Fibroblast of villous mesenchyme (primary cell): Measurements from ENCODE around the gene COL15A1. TPM values are rescaled to one million over a fixed set of nuclear protein-coding genes. Genes with fewer than 3 reads are reported as not detected.

Source experiments
- DNase-seq: peaks from one replicate; pipeline ENCODE4 v3.0.0-alpha.2; 2010; ENCODE audit warnings: low read depth
- H3K4me3 ChIP-seq: 2 replicates; pipeline ENCODE4 v1.5.1; 2011; ENCODE audit warnings: low read depth, mild to moderate bottlenecking, low read length
- CTCF ChIP-seq: IDR thresholded peaks from 2 replicates; pipeline ENCODE4 v1.5.1; 2012; ENCODE audit warnings: low read depth, mild to moderate bottlenecking, low read length; ENCODE audit not compliant: insufficient read depth
- total RNA-seq: library from RNA; depleted of rRNA; stranded (reverse); fragments of >200 nt; gene quantifications from 2 replicates; pipeline ENCODE4 v1.2.3, GENCODE V29; 2012

COL15A1 gene
- total RNA-seq, 1 donor = 1.7 TPM

GRCh38 chr9:99030610-99031109 lies 87.0 kb downstream of the COL15A1 start:
- DNase-seq = no peak
- no peak overlapping the region for H3K4me3 ChIP-seq
- no peak for TF ChIP-seq CTCF

GRCh38 chr9:99031319-99031718 lies 87.6 kb downstream of the COL15A1 start:
- no peak for DNase-seq
- no peak for TF ChIP-seq CTCF
- no peak overlapping the region for H3K4me3 ChIP-seq

DNA sequence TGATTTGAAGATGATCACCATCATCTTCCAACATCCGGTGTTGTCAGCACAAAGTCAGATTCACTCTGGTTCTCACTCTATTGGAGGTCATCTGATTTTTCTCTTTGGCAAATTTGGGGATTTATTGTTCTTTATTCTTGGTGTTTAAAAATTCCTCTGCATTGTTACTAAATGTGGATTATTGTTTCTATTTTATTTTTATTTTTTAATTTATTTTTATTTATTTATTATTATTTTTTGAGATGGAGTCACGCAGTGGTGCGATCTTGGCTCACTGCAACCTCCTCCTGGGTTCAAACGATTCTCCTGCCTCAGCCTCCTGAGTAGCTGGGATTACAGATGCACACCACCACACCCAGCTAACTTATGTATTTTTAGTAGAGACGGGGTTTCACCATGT lies 88.3 kb downstream of the COL15A1 start:
- H3K4me3 ChIP-seq = no peak overlapping the region
- no peak for TF ChIP-seq CTCF
- no peak for DNase-seq

- TF ChIP-seq CTCF = no peak
- H3K4me3 ChIP-seq = no peak overlapping the region
- DNase-seq = no peak
These were observed 90.4 kb downstream of the COL15A1 start for GRCh38 chr9:99034149-99034548.

DNA sequence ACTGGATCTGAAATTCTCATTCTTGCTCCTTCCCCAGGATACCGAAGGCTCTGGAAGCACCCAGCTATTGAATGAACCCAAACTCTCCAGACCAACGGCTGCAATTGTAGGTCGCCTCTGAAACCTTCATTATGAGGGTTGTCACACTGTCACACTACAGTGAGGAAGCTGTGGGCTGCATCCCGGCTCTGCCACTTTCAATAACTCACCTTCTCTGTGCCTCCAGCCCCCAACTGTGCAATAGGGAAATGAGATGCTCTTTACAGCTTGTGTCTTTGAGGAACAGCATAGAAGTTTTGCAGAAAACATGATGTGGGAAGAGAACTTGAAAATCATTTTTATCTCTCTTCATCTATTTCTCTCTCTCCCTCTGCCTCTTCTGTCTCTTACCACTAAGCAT lies 91.6 kb downstream of the COL15A1 start:
- no peak for TF ChIP-seq CTCF
- DNase-seq = no peak
- no peak overlapping the region for H3K4me3 ChIP-seq

- TF ChIP-seq CTCF = no peak
- no peak overlapping the region for H3K4me3 ChIP-seq
- DNase-seq = no peak
These were observed 94.2 kb downstream of the COL15A1 start for GRCh38 chr9:99037769-99038483.

- no peak for DNase-seq
- H3K4me3 ChIP-seq = no peak overlapping the region
- no peak for TF ChIP-seq CTCF
These were observed 94.7 kb downstream of the COL15A1 start for GRCh38 chr9:99038484-99038820.
